BLaER1 (cell line): ENCODE results near the gene NECTIN4.

ENCODE experiments used
- H3K27ac ChIP-seq: shearing (Covaris generic); formaldehyde crosslinking; 2 replicates; pipeline ENCODE4 v1.8.1; 2022
- H3K27me3 ChIP-seq: shearing (Covaris generic); formaldehyde crosslinking; 2 replicates; pipeline ENCODE4 v1.8.1; 2022
- H3K36me3 ChIP-seq: shearing (Covaris generic); formaldehyde crosslinking; 2 replicates; pipeline ENCODE4 v1.8.1; 2022
- H3K4me1 ChIP-seq: shearing (Covaris generic); formaldehyde crosslinking; 2 replicates; pipeline ENCODE4 v1.8.1; 2022
- H3K4me2 ChIP-seq: shearing (Covaris generic); formaldehyde crosslinking; 2 replicates; pipeline ENCODE4 v1.8.1; 2022
- H3K4me3 ChIP-seq: shearing (Covaris generic); formaldehyde crosslinking; 2 replicates; pipeline ENCODE4 v1.8.1; 2022
- H3K9ac ChIP-seq: shearing (Covaris generic); formaldehyde crosslinking; 2 replicates; pipeline ENCODE4 v1.8.1; 2022
- H3K9me3 ChIP-seq: shearing (Covaris generic); formaldehyde crosslinking; 2 replicates; pipeline ENCODE4 v1.8.1; 2022
- H4K20me1 ChIP-seq: shearing (Covaris generic); formaldehyde crosslinking; 2 replicates; pipeline ENCODE4 v1.8.1; 2022
- Cebpa-rat ChIP-seq: shearing (Covaris generic); IDR thresholded peaks from 2 replicates; pipeline ENCODE4 v1.8.1; 2022

The NECTIN4 gene

GRCh38 chr1:161089251-161089924, at the start of gene NECTIN4:
TSS of gene NECTIN4 (minus strand) at chr1:161089558. CDS start at chr1:161089296, 262 bp downstream.
- no peaks in the 10 kb centered on the region for H4K20me1 ChIP-seq
- H3K4me1 ChIP-seq: no peaks in the 10 kb centered on the region
- no peak within 1 kb of the TSS for H3K4me3 ChIP-seq
- TF ChIP-seq Cebpa-rat: no peak
- H3K4me2 ChIP-seq: no peak within 1 kb of the TSS
- no peak within 1 kb of the TSS for H3K9ac ChIP-seq
- no peaks in the 10 kb centered on the region for H3K27me3 ChIP-seq
- H3K36me3 ChIP-seq: no peaks in the 10 kb centered on the region
- H3K27ac ChIP-seq: no peak within 1 kb of the TSS
- no peaks in the 10 kb centered on the region for H3K9me3 ChIP-seq

- H3K4me1 ChIP-seq: peaks cover 10% of the 10 kb centered on the region
- no peaks in the 10 kb centered on the region for H4K20me1 ChIP-seq
- no peak overlapping the region for H3K27ac ChIP-seq
- H3K9me3 ChIP-seq: no peaks in the 10 kb centered on the region
- TF ChIP-seq Cebpa-rat: no peak
- H3K36me3 ChIP-seq: peaks cover 8% of the 10 kb centered on the region; the same call in 1 of the 2 replicates
- no peak overlapping the region for H3K4me2 ChIP-seq
- no peak overlapping the region for H3K9ac ChIP-seq
- no peak overlapping the region for H3K4me3 ChIP-seq
- H3K27me3 ChIP-seq: no peaks in the 10 kb centered on the region
These were observed 49.1 kb upstream of the NECTIN4 start for GRCh38 chr1:161138431-161138830.

- Histone ChIP-seq H3K9me3 (no peaks in the 10 kb centered on the region), H3K4me3 (no peak overlapping the region), H3K4me2 (no peak overlapping the region), H3K27ac (no peak overlapping the region), H3K36me3 (peaks cover 8% of the 10 kb centered on the region; the same call in 1 of the 2 replicates), H3K27me3 (no peaks in the 10 kb centered on the region), H4K20me1 (no peaks in the 10 kb centered on the region), H3K4me1 (peaks cover 11% of the 10 kb centered on the region), H3K9ac (no peak overlapping the region)
- TF ChIP-seq Cebpa-rat: no peak
These were observed 48.5 kb upstream of the NECTIN4 start for GRCh38 chr1:161137881-161138280.

- Histone ChIP-seq H3K9me3 (no peaks in the 10 kb centered on the region), H3K4me1 (peaks cover 46% of the 10 kb centered on the region), H3K27me3 (no peaks in the 10 kb centered on the region), H3K4me2 (peak overlapping the region; percentile 90), H4K20me1 (peaks cover 11% of the 10 kb centered on the region; the same call in 1 of the 2 replicates), H3K27ac (peak overlapping the region; percentile 93), H3K4me3 (peak overlapping the region; percentile 71), H3K36me3 (peaks cover 31% of the 10 kb centered on the region), H3K9ac (peak overlapping the region; percentile 93)
- no peak for TF ChIP-seq Cebpa-rat
These were observed 43.9 kb upstream of the NECTIN4 start for GRCh38 chr1:161133220-161133740.

GRCh38 chr1:161132410-161133219, 43.3 kb upstream of the NECTIN4 start, which contains the start of gene DEDD:
TSS of gene DEDD (minus strand) at chr1:161132667. CDS start at chr1:161124462, 8,205 bp downstream.
- Histone ChIP-seq H3K4me2 (peak within 1 kb of the TSS; percentile 90), H3K4me3 (peak within 1 kb of the TSS; percentile 71), H3K4me1 (peaks cover 52% of the 10 kb centered on the region)

GRCh38 chr1:161131523-161132409, 42.4 kb upstream of the NECTIN4 start:
- H4K20me1 ChIP-seq: peaks cover 21% of the 10 kb centered on the region; the same call in 1 of the 2 replicates
- no peaks in the 10 kb centered on the region for H3K27me3 ChIP-seq
- H3K4me2 ChIP-seq: peak overlapping the region; percentile 86
- no peak for TF ChIP-seq Cebpa-rat
- peak overlapping the region; percentile 93 for H3K27ac ChIP-seq
- peaks cover 40% of the 10 kb centered on the region for H3K36me3 ChIP-seq
- peak overlapping the region; percentile 71 for H3K4me3 ChIP-seq
- no peaks in the 10 kb centered on the region for H3K9me3 ChIP-seq
- H3K9ac ChIP-seq: peak overlapping the region; percentile 93
- H3K4me1 ChIP-seq: peaks cover 56% of the 10 kb centered on the region

More at GRCh38 chr1:161132410-161133219, 43.3 kb upstream of the NECTIN4 start, which contains the start of gene DEDD:
- Histone ChIP-seq H4K20me1 (peaks cover 13% of the 10 kb centered on the region; the same call in 1 of the 2 replicates), H3K9ac (peak within 1 kb of the TSS; percentile 93), H3K27me3 (no peaks in the 10 kb centered on the region), H3K27ac (peak within 1 kb of the TSS; percentile 93), H3K36me3 (peaks cover 38% of the 10 kb centered on the region), H3K9me3 (no peaks in the 10 kb centered on the region)
- no peak for TF ChIP-seq Cebpa-rat

GRCh38 chr1:161130266-161130665, 40.9 kb upstream of the NECTIN4 start:
- no peak overlapping the region for H3K9ac ChIP-seq
- peak overlapping the region; percentile 86 for H3K4me2 ChIP-seq

GRCh38 chr1:161128591-161129420, 39.4 kb upstream of the NECTIN4 start:
- H3K4me2 ChIP-seq: no peak overlapping the region
- no peak for TF ChIP-seq Cebpa-rat
- H3K36me3 ChIP-seq: peaks cover 68% of the 10 kb centered on the region

More at GRCh38 chr1:161130266-161130665, 40.9 kb upstream of the NECTIN4 start:
- Histone ChIP-seq H3K4me1 (peaks cover 56% of the 10 kb centered on the region), H3K27ac (no peak overlapping the region), H4K20me1 (peaks cover 31% of the 10 kb centered on the region; the same call in 1 of the 2 replicates), H3K4me3 (no peak overlapping the region), H3K27me3 (no peaks in the 10 kb centered on the region), H3K36me3 (peaks cover 53% of the 10 kb centered on the region), H3K9me3 (no peaks in the 10 kb centered on the region)
- no peak for TF ChIP-seq Cebpa-rat

More at GRCh38 chr1:161128591-161129420, 39.4 kb upstream of the NECTIN4 start:
- H3K9me3 ChIP-seq: no peaks in the 10 kb centered on the region
- no peaks in the 10 kb centered on the region for H3K27me3 ChIP-seq
- H4K20me1 ChIP-seq: peaks cover 45% of the 10 kb centered on the region
- no peak overlapping the region for H3K4me3 ChIP-seq
- H3K27ac ChIP-seq: no peak overlapping the region
- no peak overlapping the region for H3K9ac ChIP-seq
- H3K4me1 ChIP-seq: peaks cover 50% of the 10 kb centered on the region
